ENCODE measurements around the gene GRID1.

GRID1 gene

DNA sequence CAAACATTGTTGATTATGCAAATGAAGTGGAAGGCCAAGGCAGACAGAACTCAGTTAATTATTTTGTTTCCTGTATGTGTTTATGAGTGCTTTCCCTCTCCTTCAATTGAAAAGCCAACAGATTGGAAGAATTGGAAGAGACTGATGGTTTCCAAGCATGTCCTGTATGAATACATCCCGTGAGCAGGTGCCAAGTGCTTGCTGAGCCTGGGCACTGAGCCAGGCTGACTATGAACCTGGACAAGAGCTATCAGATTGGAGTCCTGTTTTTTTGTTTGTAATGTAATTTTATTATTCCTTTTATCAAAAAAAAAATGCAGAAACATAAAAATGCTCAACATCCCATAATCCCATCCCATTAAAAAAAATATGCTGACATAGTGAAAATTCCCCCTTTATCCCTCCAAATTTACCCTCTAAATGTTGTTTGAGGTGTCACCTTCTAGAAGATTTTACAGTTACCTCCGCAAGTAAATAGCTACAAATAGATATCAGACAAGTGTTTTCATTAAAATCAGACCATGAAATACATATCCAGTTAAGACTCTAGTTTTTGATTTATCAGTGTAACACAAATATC lies 449.5 kb downstream of the GRID1 start:
- DNase-seq: no peak

DNA sequence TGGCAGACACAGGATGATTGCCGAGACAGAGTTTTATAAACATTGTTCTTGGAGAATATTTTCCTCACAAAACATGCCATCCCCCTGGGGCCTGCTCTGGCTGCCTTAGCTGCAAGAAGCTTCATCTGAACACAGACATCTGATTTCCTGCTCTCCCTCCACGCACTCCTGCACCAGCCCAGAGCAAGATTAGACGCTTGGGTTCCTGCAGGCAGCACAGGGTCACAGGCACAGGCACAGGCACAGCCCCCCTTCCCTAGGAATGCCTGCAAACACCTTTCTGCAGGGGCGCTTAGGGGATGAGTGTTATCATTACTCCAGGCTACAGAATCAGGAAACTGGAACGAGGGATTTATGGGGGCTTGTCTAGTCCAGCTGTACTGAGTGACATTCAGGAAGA lies 450.3 kb downstream of the GRID1 start:
- DNase-seq: no peak

DNA sequence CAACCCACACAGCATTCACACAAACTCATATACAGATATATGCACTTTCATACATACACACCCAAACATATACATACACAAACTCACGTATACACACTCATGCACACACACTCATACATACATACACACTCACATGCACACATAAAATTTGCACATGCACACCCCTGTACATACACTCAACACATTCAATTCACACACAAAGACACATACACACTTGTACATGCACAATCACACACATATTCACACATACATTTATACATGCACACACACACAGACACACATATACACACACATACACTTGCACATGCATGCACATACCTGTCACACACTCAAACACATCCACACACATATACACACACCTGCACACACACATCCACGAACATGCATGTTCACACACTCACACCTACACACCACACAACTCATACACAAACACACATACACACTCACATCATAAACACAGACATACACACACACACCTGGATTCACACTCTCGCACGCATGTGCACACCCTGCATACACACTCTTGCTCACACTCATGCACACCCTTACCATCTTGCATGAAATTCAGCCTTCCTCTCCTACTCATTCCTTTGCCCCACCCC lies 451.2 kb downstream of the GRID1 start:
- DNase-seq: no peak

DNA sequence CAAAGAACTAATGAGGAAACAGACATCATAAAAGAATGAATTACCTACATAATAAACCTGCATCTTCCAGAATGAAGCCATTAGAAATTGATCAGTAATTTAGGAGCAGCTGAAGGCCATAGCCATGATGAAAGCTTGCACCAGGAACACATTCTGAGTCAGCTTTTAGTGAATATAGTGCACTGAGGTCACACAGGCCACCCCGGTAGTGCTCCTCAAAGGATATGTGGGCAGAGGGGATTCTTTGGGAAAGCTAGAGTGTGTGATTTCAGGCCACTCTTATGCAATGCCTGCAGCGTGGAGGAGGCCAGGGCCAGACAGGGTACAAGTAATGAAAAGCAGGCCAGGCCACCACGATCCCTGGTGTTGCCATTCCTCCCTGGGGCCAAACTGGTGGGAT lies 451.9 kb downstream of the GRID1 start:
- no peak for DNase-seq

DNA sequence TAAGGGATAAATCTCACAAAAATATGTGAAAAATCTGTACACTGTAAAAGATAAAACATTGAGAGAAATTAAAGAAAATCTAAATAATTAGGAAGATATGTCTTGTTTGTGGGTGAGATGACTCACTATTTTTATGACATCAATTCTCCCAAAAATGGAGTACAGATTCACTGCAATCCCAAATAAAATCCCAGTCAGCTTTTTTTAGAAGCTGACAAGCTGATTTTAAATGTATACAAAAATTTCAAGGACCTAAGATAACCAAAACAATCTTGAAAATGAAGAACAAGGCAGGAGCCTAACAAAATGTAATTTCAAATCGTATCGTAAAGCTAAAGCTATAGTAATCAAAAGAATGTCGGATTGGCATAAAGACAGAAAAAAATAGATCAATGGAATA lies 458.1 kb downstream of the GRID1 start:
- DNase-seq: no peak

DNA sequence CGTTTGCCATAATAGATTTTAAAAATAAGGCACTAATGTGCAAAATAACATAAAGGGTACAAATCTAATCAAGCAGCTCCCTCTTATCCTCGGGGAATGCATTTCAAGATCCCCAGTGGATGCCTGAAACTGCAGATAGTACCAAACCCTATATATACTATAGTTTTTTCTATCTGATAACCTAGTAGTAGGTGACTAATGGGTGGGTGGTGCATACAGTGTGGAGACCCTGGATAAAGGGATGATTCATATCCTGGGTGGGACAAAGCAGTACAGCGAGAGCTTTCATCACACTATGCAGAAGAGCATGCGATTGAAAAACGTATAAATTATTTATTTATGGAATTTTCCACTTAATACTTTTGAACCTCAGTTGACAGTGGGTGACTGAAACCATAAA lies 464.5 kb downstream of the GRID1 start:
- DNase-seq: no peak

DNA sequence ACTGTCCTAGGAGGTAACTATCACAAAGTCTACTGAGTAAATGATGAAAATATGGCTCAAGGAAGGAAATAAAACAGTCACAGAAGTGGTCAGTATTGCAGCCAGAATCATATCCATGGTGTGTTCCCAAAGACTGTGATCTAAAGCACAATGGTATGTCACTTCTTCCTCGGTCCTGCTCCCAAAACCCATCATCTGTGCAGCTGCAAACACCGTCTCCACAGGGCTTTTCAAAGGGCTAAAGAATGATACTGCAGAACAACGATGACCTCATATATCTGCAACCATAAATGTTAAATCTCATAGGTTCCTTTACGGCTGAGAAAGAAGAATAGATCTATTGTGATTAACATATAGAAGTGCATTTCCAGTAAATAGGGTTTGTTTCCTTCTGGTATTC lies 465.0 kb downstream of the GRID1 start:
- no peak for DNase-seq

DNA sequence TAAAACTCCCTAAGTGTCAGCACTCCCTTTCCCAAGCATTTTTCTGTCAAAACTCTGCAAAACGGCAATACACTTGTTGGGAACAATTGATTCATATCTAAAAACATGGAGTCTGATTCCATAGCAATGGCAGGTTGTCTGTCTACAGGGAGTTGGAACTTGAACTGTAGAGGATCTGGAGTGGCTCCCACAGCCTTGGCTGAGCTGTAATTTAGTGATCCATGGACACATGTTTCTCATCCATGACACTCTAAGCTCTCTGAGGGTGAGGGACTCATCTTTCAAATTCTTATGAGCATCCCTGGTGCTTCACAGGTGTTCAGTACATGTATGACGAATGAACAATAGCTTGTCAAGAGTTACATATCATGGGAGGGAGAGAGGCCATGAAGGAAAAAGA lies 466.1 kb downstream of the GRID1 start:
- no peak for DNase-seq

DNA sequence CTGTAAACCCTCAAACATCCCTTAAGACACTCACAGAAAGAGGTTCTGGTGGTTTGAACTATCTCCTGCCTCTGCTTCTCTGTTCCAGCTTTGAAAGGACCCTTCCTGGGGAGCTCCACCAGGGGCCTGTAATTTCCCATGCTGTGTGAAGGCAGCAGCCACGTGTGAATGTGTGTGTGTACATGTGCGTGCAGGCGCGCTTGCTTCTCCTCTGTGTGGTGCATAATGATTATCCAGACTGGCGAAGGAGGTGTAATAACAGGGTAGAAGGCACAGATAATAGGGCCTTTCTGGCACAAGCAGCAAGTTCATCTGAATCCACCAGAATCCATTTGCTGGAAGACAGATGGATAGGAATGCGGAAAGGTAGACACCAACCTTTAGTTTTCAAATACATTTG lies 466.5 kb downstream of the GRID1 start:
- no peak for DNase-seq

DNA sequence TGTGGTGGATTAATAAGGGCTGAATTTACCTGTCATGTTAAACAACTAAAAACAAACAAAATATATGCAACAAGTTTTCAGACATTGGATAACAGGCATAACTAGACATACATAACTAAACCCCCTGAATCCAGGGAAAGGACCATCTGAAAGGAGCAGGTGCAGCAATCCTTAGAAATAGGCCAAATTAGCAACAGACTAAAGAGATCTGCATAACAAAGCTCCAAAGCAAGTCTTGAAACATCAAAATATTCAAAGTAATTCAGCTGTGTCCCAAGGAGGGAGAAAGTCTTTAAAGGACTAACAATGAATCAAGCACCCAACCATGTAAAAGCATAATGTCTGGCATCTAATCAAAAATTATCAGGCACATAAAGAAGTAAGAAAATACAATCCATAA lies 475.1 kb downstream of the GRID1 start:
- no peak for DNase-seq

DNA sequence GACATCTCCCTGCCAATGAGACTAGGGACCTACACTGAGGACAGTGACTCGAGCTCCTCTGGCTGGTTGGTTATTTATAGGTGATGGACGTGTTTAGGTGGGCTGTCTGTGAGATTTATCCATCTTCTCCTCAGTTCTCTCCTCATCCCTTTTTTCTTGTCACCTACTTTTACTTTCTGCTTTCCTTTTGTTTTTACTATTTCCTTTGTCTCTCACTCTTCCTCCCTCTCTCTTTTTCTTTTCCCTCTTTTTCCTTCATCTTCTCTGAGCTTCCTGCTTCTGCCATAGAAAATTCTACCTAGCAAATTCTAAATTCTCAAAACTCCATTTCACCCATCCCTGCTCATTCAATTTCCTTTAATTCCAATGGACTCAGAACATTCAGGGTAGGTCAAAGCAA lies 478.0 kb downstream of the GRID1 start:
- no peak for DNase-seq

DNA sequence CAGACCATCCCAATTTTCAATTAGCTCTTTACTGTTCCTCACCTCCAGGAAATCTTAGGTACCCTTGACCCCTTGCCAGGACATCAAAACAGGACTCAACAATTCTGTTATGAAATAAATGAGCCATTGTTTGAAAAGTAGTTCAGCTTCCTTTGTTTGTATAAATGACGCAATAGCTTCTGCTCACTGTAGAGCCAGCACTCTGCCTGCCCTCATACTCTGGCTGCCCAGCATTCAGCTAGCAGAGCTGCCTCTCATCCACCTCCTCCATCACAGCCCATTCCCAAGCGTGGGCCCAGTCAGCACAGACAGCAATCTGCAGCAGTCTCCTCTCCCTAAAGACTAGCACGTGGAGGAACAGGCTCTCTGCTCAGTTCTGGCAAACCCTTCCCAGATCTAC lies 478.6 kb downstream of the GRID1 start:
- no peak for DNase-seq

DNA sequence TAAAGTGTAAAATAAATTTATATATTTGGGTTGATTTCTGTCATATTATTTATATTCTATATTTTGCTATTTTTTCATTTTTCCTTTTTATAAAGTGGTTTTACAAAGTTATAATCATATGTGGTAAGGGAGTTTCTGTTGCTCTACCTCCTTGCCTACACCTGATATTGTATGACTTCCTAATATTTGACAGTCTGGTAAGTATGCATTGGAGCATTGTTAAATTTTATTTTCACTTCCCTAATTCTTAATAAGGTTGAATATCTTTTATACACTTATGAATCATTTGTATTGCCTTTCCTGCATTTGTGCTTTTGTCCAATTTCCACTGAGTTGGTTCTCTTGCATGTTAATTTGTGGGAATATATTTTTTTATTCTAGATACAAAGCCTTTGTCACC lies 492.4 kb downstream of the GRID1 start:
- no peak for DNase-seq

DNA sequence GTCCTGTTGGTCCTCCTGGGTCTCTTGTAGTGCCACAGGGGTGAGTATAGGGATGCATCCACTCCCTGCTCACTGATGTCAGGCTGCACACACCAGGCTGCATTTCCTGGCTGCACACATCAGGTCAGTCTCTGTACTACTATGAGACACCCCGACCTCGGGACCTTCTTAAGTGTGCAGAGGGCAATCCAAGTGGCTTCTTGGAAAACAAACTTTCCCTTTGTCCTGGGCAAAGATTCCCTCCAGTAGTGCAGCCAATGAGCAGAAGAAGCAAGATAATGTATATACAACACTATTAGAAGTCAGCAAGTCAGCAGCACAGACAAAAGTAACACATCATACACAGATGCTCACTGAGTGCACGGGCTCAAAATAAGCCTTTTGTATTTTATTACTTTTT lies 493.5 kb downstream of the GRID1 start:
- DNase-seq: no peak

DNA sequence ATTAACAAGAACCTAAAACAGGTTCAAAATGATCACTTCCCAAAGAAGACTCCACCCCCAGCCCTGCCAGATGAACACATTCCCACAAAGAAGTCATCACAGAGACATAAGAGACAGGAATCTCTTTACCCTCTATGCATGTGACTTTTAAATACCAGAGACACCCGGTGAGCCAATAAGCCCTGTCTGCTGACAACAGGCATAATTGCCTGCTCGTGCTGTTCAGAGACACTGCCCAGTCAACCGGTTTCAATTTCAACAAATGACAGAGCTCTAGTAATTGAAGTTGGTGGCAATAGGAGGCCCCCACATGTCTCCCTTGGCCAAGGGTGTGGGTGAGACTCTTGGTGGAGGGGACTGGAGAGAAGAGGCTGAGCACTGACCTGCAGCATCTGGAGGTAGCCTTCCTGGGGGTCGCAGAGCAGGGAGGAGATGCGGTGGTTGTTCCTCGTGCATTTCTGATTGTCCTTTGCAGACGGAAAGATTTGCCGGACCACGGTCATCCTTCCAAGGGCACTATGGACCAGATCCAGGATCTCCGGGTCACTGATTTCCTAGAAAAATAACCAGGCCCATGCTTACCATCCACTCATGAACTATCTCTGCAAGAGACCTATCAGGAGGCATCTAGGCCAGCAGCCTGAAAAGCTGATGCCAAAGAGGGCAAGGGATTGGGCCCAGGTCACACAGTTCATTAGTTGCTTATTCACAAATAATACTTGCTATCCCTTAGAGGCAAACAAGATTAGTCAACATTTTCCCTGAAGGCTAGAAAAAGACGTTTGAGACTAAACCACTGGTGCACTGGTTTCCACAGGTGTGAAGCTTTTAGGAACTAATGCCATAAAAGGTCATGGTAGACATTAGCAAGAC lies 497.7 kb downstream of the GRID1 start:
- DNase-seq: no peak

DNA sequence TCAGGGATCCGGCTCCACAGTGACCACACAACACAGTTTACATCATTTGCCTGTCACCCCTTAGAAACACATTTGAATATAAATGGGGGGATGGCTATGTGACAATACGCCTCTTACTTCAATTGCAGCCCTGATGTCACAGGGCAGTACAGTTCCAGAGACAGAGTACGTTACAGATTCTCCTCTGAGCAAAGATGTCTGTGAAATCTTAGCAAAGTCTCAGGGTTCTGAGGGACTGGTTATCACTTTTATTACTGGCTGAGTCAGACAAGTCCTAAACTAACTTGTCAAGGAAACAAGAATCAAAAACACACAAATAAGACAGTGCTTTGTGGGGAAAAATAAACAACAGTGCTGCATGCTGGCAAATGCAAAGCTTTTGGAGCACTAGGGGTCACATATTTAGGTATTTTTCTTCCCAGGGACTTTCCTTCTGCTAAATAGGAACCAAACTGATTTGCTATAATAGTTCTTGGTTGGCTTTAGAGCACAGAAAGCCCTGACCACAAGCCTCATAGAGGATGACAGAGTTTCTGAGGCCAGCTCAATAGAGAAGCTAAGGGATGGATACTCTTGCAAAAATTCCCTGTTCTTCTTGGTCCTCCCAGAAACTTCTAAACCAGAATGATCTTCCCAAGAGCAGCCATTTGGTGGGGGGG lies 501.6 kb downstream of the GRID1 start:
- DNase-seq: no peak

DNA sequence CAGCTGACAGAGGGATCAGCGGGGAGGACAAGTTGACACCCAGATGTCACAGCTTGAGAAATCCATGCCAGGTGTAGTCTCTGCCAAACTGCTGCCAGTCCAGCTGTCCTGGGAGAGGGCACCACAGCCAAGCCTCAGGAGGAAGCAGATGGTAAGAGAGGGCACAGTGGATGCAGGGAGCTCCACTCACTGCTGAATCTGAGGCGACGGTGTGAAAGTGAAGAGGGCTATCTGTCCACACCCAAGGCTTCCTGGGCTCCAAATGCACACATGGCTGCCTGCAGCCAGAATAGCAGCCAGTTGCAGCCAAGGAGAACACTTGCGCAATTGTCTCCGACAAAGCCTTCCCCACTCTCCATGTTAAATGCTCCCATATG lies 502.4 kb downstream of the GRID1 start:
- DNase-seq: no peak

DNA sequence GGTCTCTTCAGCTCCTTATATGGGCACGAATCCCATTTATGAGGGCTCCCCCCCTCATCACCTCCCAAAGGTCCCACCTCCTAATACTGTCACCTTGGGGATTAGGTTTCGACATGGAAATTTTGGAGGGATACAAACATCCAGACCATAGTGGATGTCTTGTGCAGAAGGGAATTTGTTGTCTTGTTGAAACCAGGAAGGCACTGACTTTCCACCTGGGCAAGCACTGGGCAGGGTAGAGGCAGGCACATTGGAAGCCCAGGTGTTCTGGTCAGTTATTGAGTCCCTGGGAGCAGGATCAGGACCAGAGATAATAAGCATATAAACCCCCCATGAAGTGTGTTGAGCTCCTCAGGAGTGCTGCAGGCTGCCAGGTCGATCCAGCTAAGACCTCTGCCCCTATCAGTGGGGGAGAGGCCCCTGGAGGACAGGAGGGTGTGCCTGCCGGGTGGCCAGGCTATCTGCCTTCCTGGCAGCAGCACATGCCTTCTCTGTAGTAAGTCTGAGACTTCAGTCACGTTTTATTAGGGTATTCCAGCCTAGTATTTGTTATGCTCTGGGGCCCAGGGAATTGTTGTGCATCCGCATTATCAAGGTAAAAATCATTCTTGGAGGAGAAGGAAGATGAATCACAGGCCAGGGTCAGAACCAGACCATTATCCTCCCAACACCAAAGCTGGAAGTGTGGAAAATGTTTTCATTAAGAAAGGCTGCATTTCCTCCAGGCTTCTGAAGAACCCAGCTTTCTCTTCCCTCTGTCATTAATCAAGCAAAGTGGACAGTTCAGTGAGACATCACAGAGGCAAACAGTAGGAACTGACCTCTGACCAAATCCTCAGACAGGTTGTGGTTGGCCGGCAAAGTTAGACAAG lies 503.1 kb downstream of the GRID1 start:
- DNase-seq: no peak

DNA sequence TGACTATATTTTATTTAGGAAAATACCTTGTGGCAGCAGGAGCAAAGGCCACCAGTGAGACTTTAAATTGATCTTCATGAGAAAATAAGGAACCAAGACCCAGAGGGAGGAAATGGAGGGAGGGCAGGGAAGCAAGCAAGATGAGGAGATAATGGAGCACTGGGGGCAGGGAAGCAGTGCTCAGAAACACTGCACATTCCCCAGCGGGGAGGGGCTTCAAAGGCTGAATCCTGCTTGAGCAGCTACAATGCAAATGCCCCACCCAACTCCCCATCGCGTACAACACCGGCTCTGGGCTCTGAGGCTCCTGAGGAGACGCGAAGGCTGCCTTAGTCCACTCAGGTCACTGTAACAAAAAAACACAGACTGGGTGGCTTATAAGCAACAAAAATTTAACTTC lies 503.8 kb downstream of the GRID1 start:
- DNase-seq: no peak

DNA sequence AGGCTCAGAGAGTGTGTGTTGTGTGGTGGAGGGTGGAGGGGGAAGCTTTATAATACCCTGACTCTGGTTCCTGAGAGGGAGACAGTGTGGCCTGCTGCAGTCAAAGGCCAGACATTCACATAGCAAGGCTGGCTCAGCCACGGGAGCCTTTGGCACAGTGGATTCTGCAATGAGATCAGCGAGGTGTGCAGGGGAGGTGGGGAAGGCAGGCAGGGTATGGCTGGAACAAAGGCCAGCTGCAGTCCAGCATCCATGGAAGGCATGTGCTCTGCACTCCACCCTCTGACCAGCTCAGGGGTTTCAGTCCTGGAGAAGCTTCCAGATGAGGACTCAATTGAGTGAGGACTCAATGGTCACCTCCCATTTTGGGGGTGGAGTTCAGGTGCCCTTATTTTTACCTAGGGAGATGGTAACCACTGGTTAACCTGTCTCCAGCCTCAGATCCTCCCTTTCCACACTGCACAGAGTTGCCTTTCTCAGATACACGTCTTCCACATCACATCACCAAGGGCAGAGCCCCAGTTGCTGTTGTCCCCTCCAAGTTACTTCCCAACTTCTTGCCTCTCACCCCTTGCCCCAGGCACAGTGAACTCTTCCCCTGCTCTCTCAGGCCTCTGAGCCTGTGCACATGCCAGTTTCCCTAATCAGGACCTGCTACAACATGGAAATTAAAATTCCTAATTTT lies 504.9 kb downstream of the GRID1 start:
- no peak for DNase-seq

DNA sequence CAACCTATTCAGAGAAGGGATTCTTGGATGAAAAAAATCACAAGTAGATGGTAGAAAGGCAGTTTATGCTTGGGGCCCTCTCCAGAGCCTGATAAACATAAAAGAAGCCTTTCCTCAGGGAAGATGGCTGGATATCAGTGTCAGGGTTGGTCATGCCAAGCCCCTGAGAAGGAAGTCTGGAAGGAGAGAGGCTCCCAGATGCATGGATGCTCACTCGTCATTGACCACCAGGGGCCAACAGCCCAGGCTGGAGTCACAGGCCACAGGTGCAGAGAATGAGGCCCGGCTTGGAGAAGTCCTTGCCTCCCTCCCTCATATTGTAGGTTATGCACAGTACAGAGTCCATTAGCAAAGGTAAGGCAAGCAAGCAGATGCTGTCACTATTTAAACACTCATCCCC lies 506.7 kb downstream of the GRID1 start:
- no peak for DNase-seq

DNA sequence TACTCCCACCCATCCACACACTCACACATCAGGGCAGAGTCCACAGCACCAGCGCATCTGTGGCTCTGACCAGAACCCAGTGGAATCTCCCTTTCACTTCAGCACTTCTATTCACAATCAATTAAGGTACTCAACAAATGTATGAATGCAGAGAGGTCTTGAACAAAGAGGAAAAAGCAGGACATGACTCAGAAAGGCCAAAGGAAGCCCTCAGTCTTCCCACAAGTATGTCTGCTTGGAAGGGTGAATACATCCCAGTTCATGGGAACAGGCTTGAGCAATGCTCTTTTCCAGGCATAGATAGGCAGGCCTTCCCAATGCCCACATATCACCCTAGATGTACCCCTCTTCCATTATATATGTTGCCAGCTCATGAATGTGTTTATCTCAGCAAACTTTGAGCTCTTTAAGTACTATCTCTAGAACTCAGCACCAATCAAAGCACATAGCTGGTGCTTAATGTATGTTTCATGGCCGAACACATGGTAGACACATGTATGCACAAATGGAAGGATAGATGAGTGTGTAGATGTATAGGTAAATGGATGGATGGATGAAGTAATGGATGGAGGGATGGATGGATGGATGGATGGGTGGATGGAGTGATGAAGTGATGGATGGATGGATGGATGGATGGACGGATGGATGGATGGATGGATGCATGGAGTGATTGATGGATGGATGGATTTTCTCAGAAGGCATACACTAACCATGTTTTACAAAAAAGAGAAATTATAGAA lies 507.6 kb downstream of the GRID1 start:
- no peak for DNase-seq
